Keratinocyte (primary cell): ENCODE results near the gene COG3. TPM values are rescaled to one million over a fixed set of nuclear protein-coding genes. Genes with fewer than 3 reads are reported as not detected.

Experiments
- DNase-seq: peaks from one replicate; pipeline ENCODE4 v3.0.0-alpha.2; 2011; ENCODE audit warnings: low read depth, missing footprints, low spot score
- FAIRE-seq: peaks from 2 replicates; lab custom pipeline; 2011; peaks lifted over from hg19 to GRCh38; lab: Jason Lieb, UNC
- H2AFZ ChIP-seq: 2 replicates; pipeline ENCODE4 v1.6.0; 2012; ENCODE audit warnings: low read length, control low read depth, inconsistent platforms; ENCODE audit not compliant: control insufficient read depth
- H3K27ac ChIP-seq: 2 replicates; pipeline ENCODE4 v1.5.1; 2011; ENCODE audit warnings: low read length; ENCODE audit not compliant: control insufficient read depth, insufficient read depth
- H3K27me3 ChIP-seq: 3 replicates; pipeline ENCODE4 v1.6.0; 2011; ENCODE audit warnings: low read length; ENCODE audit not compliant: control insufficient read depth, insufficient read depth; ENCODE audit errors: extremely low read depth
- H3K36me3 ChIP-seq, 2 experiments: 2 replicates in 1 of 2; 3 replicates in 1 of 2; pipeline ENCODE4 v1.5.1; 2011; ENCODE audit warnings: low read length in 2 of 2, mild to moderate bottlenecking in 1 of 2; ENCODE audit not compliant: control insufficient read depth in 2 of 2, insufficient read depth in 2 of 2; ENCODE audit errors: extremely low read depth in 1 of 2
- H3K4me1 ChIP-seq: 3 replicates; pipeline ENCODE4 v1.5.1; 2011; ENCODE audit warnings: low read length; ENCODE audit not compliant: control insufficient read depth, insufficient read depth; ENCODE audit errors: extremely low read depth
- H3K4me2 ChIP-seq: 3 replicates; pipeline ENCODE4 v1.6.0; 2011; ENCODE audit warnings: low read depth, low read length; ENCODE audit not compliant: control insufficient read depth, insufficient read depth; ENCODE audit errors: extremely low read depth
- H3K4me3 ChIP-seq, 3 experiments: fragments of 200-600 bp in 1 of 3; sonication (generic) in 1 of 3; 2 replicates in 2 of 3; 3 replicates in 1 of 3; pipeline ENCODE4 v1.5.1; 2011 to 2016; ENCODE audit warnings: low read length in 3 of 3, mild to moderate bottlenecking in 3 of 3, control low read depth in 2 of 3, inconsistent platforms in 1 of 3, low read depth in 1 of 3, mixed read lengths in 1 of 3, mixed run types in 1 of 3, moderate library complexity in 1 of 3; ENCODE audit not compliant: control insufficient read depth in 2 of 3, insufficient read depth in 2 of 3; ENCODE audit errors: extremely low read depth in 1 of 3
- H3K79me2 ChIP-seq: 2 replicates; pipeline ENCODE4 v1.6.0; 2012; ENCODE audit warnings: low read length; ENCODE audit not compliant: control insufficient read depth, insufficient read depth
- H3K9ac ChIP-seq: 3 replicates; pipeline ENCODE4 v1.6.0; 2011; ENCODE audit warnings: low read length; ENCODE audit not compliant: control insufficient read depth, insufficient read depth; ENCODE audit errors: extremely low read depth
- H3K9me1 ChIP-seq: 3 replicates; pipeline ENCODE4 v1.6.0; 2011; ENCODE audit warnings: low read length; ENCODE audit not compliant: control insufficient read depth, insufficient read depth; ENCODE audit errors: extremely low read depth
- H3K9me3 ChIP-seq: 2 replicates; pipeline ENCODE4 v1.5.1; 2012; ENCODE audit warnings: low read depth, low read length; ENCODE audit not compliant: control insufficient read depth
- H4K20me1 ChIP-seq: 3 replicates; pipeline ENCODE4 v1.6.0; 2011; ENCODE audit warnings: low read length; ENCODE audit not compliant: control insufficient read depth, insufficient read depth; ENCODE audit errors: extremely low read depth
- EZH2 ChIP-seq: IDR thresholded peaks from one replicate; pipeline ENCODE4 v1.6.1; 2012; ENCODE audit warnings: inconsistent platforms, mild to moderate bottlenecking, low read length, moderate library complexity
- dilution Hi-C: fragments of 300-500 bp; cut with MboI; formaldehyde crosslinking; loops from one replicate; pipeline ENCODE4 v1.7.0; 2020; ENCODE audit warnings: low sequenced_read_pairs; ENCODE audit not compliant: extremely low pct_ligation_motif_present
- polyA plus RNA-seq, 5 experiments: library from polyadenylated mRNA; depleted of rRNA in 3 of 5; stranded (reverse) in 3 of 5; stranded (forward) in 1 of 5; unstranded in 1 of 5; fragments of >200 nt; gene quantifications; 1 replicate in 1 of 5; 2 replicates in 3 of 5; 3 replicates in 1 of 5; pipeline versions ENCODE4 v1.2.1 to v1.2.3, GENCODE V29; 2011 to 2012; ENCODE audit warnings: missing spikeins in 2 of 5, low read depth in 1 of 5, low replicate concordance in 1 of 5
- TF ChIP-seq, protein P1 (sequence below), 3 experiments: IDR thresholded peaks in 1 of 3; conservative IDR thresholded peaks in 1 of 3; optimal IDR thresholded peaks in 1 of 3; 2 replicates in 2 of 3; 3 replicates in 1 of 3; pipeline versions ENCODE3 to v1.5.1; 2011; ENCODE audit warnings: low read length in 3 of 3, mild to moderate bottlenecking in 3 of 3, moderate library complexity in 2 of 3, control low read depth in 1 of 3, inconsistent platforms in 1 of 3; ENCODE audit not compliant: insufficient read depth in 2 of 3; ENCODE audit errors: extremely low read depth in 1 of 3

Gene COG3
- polyA plus RNA-seq, 1 donor (not counting 4 experiments of a cell fraction or from before 2014, with no cell fraction given) = 31.0 TPM

DNA sequence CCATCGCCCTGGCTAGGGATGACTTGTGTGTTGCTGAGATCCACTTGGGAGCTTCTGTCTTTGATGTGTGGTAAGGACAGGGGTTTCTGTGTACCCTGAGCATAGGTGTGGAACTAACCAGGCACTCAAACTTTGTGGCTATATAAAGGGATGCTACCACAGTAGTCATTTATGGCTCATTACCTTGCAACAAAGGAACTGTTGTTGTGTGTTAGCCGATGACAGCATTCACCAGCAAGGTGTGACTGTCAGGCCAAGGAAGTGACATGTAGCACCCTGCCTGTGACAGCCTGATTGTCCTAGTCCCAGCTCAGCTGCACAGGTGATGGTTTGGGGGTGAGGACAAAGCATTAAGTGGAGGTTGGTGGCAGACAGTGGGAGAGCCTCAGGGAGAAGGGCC lies 73.6 kb downstream of the COG3 start:
- Histone ChIP-seq H2AFZ (no peak overlapping the region), H3K4me3 (no peak overlapping the region), H3K9ac (no peak overlapping the region), H4K20me1 (no peaks in the 10 kb centered on the region), H3K79me2 (no peaks in the 10 kb centered on the region), H3K27me3 (no peaks in the 10 kb centered on the region), H3K27ac (no peak overlapping the region), H3K9me1 (no peaks in the 10 kb centered on the region), H3K4me2 (no peak overlapping the region), H3K9me3 (no peaks in the 10 kb centered on the region), H3K4me1 (no peaks in the 10 kb centered on the region), H3K36me3 (peaks cover 9 to 15% of the 10 kb centered on the region in 2 experiments)
- TF ChIP-seq, protein P1, sequence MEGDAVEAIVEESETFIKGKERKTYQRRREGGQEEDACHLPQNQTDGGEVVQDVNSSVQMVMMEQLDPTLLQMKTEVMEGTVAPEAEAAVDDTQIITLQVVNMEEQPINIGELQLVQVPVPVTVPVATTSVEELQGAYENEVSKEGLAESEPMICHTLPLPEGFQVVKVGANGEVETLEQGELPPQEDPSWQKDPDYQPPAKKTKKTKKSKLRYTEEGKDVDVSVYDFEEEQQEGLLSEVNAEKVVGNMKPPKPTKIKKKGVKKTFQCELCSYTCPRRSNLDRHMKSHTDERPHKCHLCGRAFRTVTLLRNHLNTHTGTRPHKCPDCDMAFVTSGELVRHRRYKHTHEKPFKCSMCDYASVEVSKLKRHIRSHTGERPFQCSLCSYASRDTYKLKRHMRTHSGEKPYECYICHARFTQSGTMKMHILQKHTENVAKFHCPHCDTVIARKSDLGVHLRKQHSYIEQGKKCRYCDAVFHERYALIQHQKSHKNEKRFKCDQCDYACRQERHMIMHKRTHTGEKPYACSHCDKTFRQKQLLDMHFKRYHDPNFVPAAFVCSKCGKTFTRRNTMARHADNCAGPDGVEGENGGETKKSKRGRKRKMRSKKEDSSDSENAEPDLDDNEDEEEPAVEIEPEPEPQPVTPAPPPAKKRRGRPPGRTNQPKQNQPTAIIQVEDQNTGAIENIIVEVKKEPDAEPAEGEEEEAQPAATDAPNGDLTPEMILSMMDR (optimal IDR thresholded peaks at IDR 0.05 in 1 of 3, IDR thresholded peaks at IDR 0.05 in 1 of 3, conservative IDR thresholded peaks at IDR 0.05 in 1 of 3; ENCODE audit: extremely low read depth in 1 of 3, insufficient read depth in 2 of 3, low read length in 3 of 3) = no peak
- no peak for TF ChIP-seq EZH2
- dilution Hi-C loops = no loop called here
- DNase-seq (no peak), FAIRE-seq (no peak)

DNA sequence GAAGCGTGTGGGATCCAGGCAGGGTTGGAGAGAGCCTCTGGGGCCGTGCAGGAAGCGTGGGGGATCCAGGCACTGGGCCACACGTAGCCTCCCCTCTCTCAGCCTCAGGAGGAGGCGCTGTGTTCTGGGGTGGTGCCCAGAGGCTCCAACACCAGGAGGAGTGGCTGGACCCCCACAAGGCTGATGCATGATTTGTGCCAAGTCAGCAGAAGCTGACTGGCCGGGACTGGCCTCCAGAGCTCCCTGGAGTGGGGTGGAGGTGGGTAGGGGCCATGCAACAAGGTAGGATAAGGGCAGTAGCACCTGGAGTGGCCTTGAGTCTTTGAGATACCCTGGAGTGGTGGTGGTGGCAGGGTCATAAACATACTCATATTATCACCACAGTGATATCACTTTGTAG lies 75.5 kb downstream of the COG3 start:
- no peaks in the 10 kb centered on the region for H3K9me1 ChIP-seq
- H2AFZ ChIP-seq = no peak overlapping the region
- FAIRE-seq (no peak), DNase-seq (no peak)
- dilution Hi-C loops = no loop called here
- H3K27ac ChIP-seq = no peak overlapping the region
- no peaks in the 10 kb centered on the region for H4K20me1 ChIP-seq
- H3K27me3 ChIP-seq = no peaks in the 10 kb centered on the region
- no peak overlapping the region for H3K9ac ChIP-seq
- no peaks in the 10 kb centered on the region for H3K9me3 ChIP-seq
- TF ChIP-seq EZH2 = no peak
- TF ChIP-seq, protein P1 (optimal IDR thresholded peaks at IDR 0.05 in 1 of 3, IDR thresholded peaks at IDR 0.05 in 1 of 3, conservative IDR thresholded peaks at IDR 0.05 in 1 of 3; ENCODE audit: extremely low read depth in 1 of 3, insufficient read depth in 2 of 3, low read length in 3 of 3) = no peak
- no peaks in the 10 kb centered on the region for H3K79me2 ChIP-seq
- H3K4me2 ChIP-seq = no peak overlapping the region
- H3K4me1 ChIP-seq = no peaks in the 10 kb centered on the region
- peaks cover 0 to 4% of the 10 kb centered on the region in 2 experiments for H3K36me3 ChIP-seq
- no peak overlapping the region for H3K4me3 ChIP-seq
